Epidermal melanocyte (primary cell): Measurements from ENCODE around the gene PPCS.

Source experiments
- DNase-seq: peaks from one replicate; pipeline ENCODE4 v3.0.0; 2011; ENCODE audit warnings: low spot score; ENCODE audit not compliant: insufficient read length

PPCS gene

GRCh38 chr1:42456010-42456753, at the start of gene PPCS, which contains the start of gene ZMYND12:
PPCS (plus strand) TSS chr1:42456543; CDS start chr1:42456566, 23 bp downstream.
ZMYND12 (minus strand) TSS chr1:42456022; CDS start chr1:42455997, 25 bp downstream.
- peak; percentile 61 for DNase-seq

GRCh38 chr1:42414551-42415496, 41.5 kb upstream of the PPCS start:
- no peak for DNase-seq

GRCh38 chr1:42417166-42417565, 39.2 kb upstream of the PPCS start:
- no peak for DNase-seq

- DNase-seq: no peak
Measured at GRCh38 chr1:42418516-42418915, 37.8 kb upstream of the PPCS start.

- DNase-seq: no peak
Measured at GRCh38 chr1:42419126-42419821, 37.1 kb upstream of the PPCS start.

GRCh38 chr1:42420121-42420520, 36.2 kb upstream of the PPCS start:
- DNase-seq: no peak

GRCh38 chr1:42420911-42421585, 35.3 kb upstream of the PPCS start:
- DNase-seq: peak; percentile 64

GRCh38 chr1:42422737-42423136, 33.6 kb upstream of the PPCS start:
- no peak for DNase-seq

GRCh38 chr1:42423681-42424080, 32.7 kb upstream of the PPCS start:
- no peak for DNase-seq

- no peak for DNase-seq
Measured at GRCh38 chr1:42424201-42424600, 32.1 kb upstream of the PPCS start.

GRCh38 chr1:42427240-42427639, 29.1 kb upstream of the PPCS start:
- no peak for DNase-seq

GRCh38 chr1:42429603-42430002, 26.7 kb upstream of the PPCS start:
- no peak for DNase-seq

- DNase-seq: no peak
Measured at GRCh38 chr1:42430286-42431135, 25.8 kb upstream of the PPCS start.

GRCh38 chr1:42431514-42431913, 24.8 kb upstream of the PPCS start:
- DNase-seq: no peak

- no peak for DNase-seq
Measured at GRCh38 chr1:42432714-42433113, 23.6 kb upstream of the PPCS start.

- no peak for DNase-seq
Measured at GRCh38 chr1:42433369-42433768, 23.0 kb upstream of the PPCS start.

GRCh38 chr1:42434340-42434739, 22.0 kb upstream of the PPCS start:
- DNase-seq: no peak

- no peak for DNase-seq
Measured at GRCh38 chr1:42439940-42440339, 16.4 kb upstream of the PPCS start.

GRCh38 chr1:42442662-42443061, 13.7 kb upstream of the PPCS start:
- no peak for DNase-seq

- no peak for DNase-seq
Measured at GRCh38 chr1:42449256-42449655, 7.1 kb upstream of the PPCS start.
